Stimulated activated CD4-positive, alpha-beta T cell treated with anti-CD3 and anti-CD28 coated beads, Interleukin-2, amount 100 ng/mL, for 48 hours (primary cell): ENCODE measurements around the gene KIF3B.
"Not testable (repeated sequence)": the region's sequence is repeated elsewhere in the genome, so short reads cannot be mapped to it uniquely, and the experiment has no call there.

ENCODE experiments used
- DNase-seq, 2 donors: peaks; one replicate each; pipeline ENCODE4 v3.0.0-alpha.2; 2020

Gene KIF3B

DNA sequence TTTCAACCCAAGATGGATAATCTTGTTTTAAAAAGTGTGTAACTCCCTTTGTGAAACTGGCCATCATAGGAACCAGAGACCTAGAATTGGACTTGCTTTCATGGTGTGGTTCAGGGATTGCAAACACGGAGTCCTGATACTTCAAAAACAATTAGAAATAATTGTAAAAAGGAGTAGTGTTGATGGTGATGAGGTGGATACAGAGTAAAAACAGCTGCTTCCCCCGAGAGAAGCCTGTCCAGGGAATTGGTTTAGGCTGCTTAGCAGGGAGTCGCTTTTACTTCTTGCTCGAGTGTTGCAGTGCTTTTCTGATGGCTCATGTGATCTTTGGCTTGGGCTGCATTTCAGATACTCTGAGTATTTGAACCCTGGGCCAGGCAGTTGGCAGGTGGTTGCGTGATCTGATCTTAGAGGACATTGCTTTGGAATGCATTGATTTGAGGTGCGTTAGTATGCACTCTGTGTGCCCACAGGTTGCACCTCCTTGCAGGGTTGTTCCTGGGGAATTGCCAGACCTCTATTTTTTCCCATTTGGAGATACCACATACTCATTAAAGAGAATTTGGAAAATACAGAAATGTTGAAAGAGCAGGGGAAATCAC, 19.5 kb downstream of the KIF3B start:
- no peak for DNase-seq

DNA sequence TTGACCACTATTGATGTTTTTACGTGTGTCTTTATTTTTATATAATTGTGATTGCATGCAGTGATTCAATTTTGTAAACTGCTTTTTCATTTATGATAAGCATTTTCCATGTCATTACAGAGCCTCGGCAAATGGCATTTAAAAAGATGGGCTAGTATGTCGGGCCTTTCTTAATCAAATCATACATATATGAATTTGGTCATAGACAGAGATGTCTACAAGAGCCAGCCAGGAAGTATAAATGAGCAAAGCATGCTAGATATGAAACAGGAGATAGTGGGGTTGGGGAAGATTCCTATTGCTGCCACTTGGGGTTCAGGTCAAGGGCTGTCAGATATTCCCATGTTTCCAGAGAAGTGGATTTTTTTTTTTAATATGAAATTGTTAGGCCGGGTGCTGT, 20.0 kb downstream of the KIF3B start:
- no peak for DNase-seq

DNA sequence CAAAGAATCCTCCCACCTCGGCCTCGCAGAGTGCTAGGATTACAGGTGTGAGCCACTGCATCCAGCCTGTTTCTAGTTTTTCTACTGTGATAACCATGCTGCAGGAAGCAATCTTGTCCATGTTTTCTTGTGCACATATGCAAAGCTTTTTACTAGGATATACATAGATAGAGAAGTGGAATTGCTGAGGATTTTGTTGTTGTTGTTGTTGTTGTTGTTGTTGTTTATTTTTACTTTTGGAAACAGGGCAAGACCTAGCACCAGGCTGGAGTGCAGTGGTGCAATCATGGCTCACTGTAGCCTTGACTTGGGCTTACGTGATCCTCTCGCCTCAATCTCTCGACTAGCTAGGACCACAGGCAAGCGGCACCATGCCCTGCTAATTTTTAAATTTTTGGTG, 23.2 kb downstream of the KIF3B start:
- no peak for DNase-seq

DNA sequence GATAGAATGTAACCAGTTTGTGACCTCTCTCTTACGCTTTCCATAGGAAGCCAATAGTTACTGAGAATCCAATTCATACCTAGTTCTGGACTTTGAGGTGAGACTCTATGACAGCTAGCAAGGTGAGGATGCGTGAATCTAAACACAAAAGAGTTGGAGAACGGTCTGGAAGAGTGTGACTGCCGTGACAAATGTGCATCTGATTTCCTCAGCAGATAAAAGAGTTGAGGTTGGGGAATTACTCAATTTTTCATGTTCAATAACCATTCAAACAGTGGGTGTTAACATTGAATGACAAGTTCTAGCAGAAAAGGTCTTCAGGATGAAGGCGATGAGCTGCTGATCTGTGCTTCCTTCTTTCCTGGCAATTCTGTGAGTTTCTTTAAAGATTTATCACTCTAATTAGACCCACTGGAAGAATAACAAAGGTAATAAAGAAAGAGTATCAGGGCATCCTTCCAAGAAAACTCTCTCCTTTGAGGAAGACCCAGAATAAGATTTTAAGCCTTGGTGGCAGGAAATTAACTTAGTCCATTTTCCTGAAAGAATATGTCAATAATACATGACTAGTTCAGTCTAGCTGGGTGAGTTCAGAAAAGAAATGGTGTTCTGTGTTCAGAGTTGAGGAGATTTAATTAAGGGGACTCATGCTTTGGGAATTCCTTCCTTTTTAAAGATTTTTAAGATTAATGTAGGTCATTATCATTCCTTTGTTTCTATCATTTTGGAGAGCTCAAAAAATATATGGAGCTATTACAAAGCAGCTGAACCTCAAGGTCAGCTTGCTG, 24.5 kb downstream of the KIF3B start:
- no peak for DNase-seq

DNA sequence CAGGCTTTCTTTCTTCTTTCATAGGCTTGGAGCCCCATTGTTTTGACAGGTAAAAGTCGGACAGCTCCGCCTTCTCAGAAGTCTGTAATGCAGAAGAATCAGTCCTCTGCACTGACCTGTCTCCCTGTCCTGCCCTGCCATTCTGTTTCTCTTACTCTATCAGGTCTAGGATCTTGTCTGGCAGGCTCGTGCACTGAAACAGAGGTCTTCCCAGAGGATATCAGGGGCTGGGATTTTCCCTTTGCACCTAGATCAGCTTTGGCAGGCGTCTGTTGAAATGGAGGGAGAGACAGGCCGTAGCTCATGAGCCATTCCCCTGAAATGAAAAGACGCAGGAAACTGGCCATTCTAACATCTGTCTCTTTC, 25.0 kb downstream of the KIF3B start:
- no peak for DNase-seq

DNA sequence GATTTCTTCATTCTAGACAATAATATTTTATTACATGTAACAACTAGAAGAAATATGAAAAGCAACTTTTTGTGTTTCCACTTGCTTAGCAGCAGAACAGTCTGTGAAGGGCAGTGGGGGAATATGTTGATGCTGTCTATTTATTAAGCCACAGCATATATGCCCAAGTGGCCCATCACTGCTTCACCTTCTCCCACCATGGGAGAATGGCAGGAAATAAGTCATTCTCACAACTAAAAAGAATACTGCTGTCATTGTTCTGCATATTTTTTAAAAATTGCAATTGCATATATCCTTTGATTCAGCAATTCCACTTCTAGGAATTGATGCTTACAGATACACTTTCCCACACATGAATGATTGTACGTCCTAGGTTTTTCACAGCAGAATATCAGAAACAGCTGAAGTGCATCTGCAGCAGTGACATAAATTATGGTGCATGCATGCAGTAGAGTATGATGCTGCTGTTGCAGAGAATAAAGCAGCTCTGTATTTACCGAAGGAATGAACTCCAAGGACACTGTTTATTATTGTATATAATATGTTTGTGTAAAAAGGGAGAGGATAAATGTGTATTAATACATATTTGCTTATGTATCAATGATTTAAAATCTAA, 26.8 kb downstream of the KIF3B start:
- DNase-seq, result no peak

DNA sequence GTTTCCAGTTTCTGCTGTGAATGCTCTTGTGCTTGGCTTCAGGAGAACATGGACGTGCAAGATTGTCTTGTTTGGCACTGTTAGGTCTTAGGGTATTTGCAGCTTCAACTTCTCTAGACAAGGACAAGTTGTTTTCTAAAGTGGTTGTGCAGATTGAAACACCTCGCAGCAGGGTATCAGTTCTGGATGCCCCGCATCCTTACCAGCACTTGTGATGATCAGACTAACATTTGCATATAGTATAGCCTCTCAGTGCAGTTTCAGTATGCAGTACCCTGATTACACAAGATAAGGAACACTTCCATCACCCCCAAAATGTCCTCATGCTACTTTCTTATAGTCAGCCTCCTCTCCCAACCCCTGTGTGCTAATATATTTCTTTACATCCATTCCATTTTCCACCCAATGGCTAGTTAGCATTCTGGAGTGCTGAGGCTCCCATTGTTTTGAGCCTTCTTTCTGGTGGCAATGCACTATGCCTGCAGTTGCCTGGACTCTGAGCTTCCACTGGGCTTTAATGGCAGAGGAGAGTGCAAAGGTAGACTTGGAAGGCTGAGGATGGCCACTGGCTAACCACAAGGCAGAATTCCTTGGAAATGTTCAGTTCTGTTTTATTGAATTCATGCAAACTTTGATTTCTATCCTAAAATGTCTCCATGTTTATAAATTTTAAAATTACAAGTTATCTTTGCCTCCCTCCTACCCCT, 35.4 kb downstream of the KIF3B start:
- DNase-seq, result no peak

DNA sequence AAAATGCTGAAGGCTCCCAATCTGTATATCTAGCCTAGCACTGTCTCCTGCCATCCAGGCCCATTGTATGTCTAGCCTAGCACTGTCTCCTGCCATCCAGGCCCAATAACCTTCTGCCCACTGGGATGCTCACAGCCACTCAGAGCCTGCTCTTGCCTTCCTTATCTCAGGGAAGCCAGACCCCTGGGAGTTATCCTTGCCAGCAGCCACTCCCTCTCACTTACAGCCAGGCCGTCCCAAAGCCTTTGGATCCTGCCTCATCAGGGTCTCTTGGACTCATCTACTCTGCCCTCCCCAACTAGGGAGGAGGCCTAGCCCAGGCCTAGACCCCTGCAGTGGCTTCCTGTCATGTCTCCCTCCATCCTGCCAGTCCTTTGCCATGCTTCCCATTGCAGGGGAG, 37.3 kb downstream of the KIF3B start:
- DNase-seq, result no peak

DNA sequence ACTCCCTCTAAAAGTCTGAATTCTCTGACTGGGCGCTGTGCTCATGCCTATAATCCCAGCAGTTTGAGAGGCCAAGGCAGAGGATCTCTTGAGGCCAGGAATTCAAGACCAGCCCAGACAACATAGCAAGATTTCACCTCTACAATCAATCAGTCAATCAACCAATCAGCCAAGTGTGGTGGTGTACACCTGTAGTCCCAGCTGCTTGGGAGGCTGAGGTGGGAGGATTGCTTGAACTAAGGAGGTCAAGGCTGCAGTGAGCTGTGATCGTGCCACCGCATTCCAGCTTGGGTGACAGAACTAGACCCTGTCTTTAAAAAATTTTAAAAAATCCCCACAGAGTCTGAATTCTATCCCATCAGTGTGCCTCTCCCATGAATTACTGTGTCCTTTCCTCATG, 37.9 kb downstream of the KIF3B start:
- DNase-seq, result no peak

DNA sequence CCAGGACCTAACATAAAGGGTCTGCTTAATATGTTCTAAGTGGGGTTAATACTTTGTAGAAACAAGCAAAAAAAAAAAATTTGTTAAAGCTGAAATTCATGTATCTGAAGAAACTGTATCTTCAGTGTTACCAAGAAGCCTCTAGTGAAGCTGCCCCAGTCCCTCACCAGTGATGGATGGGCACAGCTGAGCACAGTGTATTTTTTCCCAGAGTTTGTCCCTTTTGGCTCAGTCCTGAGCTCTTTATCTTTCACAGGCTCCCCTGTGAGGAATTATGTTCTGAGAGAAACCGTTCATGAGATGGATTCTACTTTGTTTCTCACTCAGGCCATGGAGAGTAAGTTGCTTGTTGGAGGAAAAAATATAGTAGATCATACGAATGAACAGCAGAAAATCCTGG, 38.4 kb downstream of the KIF3B start:
- DNase-seq, result no peak

DNA sequence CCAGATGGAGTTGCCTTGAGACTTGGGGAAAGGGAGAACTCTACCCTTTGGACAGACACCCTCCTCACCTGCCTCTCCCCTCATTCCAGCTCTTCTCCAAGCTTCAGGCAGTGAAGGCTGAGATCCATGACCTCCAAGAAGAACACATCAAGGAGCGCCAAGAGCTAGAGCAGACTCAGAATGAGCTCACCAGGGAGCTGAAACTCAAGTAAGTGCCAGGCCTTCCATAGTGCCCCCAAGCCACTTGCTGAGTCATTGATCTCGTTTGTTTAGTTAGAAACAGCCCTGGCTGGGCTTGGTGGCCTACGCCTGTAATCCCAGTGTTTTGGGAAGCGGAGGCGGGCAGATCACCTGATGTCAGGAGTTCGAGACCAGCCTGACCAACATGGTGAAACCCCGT, 39.2 kb downstream of the KIF3B start:
- no peak for DNase-seq

DNA sequence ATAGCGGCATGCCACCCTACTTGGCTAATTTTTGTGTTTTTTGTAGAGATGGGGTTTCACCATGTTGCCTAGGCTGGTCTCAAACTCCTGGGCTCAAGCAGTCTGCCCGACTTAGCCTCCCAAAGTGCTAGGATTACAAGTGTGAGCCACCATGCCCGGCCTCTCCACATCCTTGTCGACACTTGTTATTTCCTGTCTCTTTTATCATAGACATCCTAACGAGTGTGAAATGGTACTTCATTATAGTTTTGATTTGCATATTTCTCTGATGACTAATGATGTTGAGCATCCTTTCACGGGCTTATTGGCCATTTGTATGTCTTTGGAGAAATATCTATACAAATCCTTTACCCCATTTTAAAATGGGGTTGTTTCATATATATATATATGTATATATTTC, 41.6 kb downstream of the KIF3B start:
- no peak for DNase-seq

DNA sequence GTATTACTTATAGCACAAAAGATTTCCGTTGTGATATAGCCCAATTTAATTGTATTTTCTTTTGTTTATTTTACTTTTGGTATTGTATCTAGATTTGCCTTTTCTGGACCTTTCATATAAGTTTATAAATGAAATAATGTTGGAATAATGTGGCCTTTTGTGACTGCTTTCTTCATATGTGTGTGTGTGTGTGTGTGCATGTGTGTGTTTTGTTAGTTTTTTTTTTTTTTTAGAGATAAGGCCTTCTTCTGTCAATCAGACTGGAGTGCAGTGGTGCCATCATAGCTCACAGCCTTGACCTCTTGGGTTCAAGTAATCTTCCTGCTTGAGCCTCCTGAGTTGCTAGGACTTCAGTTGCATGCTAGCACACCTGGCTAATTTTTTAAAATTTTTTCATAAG, 42.9 kb downstream of the KIF3B start:
- no peak for DNase-seq

DNA sequence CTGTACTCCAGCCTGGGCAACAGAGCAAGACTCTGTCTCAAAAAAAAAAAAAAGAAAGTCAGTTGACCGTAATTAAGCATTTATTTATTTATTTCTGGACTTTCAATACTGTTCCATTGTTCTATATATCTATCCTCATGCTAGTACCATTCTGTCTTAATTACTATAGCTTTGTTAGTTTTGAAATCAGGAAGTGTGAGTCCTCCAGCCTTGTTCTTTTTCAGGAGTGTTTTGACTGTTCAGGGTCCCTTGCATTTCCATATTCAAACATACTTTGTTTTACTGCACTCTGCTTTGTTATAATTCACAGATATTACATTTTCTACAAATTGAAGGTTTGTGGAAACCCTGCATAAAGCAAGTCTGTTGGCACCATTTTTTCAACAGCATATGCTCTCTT, 43.9 kb downstream of the KIF3B start:
- no peak for DNase-seq

DNA sequence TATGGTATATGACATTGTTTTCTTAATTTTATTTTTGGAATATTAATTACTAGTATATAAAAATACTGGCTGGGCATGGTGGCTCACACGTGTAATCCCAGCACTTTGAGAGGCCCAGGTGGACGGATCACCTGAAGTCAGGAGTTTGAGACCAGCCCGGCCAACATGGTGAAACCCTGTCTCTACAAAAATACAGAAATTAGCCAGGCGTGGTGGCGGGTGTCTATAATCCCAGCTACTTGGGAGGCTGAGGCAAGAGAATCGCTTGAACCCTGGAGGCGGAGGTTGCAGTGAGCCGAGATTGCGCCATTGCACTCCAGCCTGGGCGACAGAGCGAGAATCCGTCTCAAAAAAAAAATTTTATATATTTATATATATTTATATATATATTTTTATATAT, 44.8 kb downstream of the KIF3B start:
- DNase-seq, result not testable (repeated sequence)

DNA sequence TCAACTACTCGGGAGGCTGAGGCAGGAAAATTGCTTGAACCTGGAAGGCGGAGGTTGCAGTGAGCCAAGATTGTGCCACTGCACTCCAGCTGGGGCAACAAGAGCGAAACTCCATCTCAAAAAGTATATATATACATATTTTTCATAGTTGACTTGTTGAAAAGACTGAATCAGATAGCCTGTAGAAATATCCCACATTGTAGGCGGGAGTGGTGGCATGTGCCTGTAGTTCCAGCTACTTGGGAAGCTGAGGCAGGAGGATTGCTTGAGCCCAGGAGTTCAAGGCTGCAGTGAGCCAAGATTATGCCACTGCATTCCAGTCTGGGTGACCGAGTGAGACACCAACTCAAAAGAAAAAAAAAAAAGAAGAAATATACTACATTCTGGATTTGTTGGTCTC, 46.3 kb downstream of the KIF3B start:
- not testable (repeated sequence) for DNase-seq

DNA sequence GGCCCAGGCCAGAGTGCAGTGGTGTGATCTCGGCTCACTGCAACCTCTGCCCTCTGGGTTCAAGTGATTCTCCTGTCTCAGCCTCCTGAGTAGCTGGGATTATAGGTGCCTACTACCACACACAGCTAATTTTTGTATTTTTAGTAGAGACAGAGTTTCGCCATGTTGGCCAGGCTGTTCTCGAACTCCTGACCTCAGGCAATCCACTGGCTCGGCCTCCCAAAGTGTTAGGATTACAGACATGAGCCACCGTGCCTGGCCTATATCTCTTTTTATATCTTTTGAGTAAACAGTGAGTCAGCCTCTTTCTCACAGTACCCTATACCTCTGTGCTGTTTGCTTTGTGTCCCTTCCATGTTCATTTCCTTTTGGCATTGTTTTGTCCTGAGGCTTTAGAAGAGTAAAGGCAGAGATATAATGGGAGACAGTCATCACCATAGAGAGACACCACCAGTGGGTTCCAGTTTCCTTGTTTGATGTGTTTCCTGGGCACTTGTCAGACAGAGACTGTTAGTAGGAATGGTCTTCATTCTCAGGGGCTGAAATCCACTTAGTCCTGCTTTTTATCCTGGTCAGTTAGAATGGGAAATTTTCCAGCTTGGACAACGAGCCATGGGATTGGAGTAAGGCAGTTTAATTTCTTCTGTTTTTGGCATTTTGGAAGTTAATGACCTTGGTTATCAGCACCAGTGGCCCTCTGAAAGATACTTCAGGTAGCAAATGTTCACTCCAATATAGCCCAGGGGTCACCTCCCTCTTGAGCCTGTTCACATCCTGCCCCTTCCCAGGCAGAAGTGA, 48.5 kb downstream of the KIF3B start:
- no peak for DNase-seq

DNA sequence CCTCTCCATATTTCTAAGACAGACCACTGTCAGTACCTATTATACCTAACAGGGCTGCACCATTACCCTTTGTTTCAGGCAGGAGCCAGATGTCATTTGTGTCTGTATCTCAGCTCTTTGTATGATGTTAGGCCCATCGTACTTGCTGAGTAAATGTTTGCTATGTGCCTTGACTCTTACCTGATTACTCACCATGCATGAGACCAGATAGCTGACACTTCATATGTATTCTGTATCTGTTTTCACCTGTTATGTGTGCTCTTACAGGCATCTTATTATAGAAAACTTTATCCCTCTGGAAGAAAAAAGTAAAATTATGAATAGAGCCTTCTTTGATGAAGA, 49.0 kb downstream of the KIF3B start:
- no peak for DNase-seq

DNA sequence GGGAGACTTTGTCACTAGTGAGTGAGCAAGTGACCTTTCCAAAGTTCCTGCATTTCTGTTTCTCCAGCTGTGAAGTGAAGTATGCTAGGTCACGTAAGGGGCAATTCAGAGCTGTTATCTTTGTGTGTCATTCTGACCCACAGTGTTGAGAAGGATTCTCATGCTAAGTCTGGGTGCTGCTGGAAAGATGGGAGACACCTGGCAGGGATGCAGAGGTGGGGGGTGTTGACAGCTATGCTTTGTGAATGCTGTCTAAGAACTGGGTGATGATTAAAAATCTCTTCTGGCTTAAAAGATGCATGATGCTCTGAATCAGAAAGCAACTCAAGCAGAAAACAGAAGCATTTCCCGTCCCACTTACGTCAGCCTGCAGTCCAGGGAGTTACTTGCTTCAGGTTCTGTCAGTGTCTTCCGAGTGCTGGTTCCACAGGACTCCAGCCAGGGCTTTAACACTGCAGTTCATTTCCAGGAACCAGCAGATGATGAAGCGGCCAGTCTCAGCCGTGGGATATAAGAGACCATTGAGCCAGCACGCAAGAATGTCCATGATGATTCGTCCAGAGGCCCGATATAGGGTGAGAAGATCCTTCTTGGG, 49.7 kb downstream of the KIF3B start:
- no peak for DNase-seq

DNA sequence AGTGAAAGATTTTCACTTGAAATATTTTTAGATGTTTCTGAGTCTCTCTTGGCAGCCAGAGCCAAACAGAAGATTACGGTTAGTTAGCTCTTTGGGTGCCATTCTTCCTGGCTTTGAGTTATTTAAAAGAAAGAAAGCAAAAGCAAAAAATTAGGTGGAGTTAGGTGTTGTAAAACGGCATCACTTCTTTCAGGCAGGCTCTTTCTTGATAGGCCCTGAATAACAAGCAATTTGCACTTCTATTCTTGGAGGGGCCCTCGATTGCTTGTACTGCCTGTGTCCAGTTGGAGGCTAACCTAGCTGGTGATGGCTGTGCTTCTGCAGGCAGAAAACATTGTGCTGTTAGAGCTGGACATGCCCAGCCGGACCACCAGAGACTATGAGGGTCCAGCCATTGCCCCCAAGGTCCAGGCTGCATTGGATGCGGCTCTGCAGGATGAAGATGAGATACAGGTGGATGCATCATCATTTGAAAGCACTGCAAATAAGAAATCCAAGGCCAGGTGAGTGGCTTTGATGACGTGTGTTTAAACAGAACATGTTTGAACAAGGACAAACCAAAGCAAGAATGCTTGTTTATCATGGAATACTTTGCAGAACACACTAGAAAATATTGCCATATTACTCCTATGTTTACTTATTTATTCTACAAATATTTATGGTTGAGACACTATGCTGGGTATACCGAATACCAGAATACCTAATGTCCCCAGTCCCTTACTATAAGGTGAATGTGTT, 52.5 kb downstream of the KIF3B start:
- DNase-seq, result no peak

DNA sequence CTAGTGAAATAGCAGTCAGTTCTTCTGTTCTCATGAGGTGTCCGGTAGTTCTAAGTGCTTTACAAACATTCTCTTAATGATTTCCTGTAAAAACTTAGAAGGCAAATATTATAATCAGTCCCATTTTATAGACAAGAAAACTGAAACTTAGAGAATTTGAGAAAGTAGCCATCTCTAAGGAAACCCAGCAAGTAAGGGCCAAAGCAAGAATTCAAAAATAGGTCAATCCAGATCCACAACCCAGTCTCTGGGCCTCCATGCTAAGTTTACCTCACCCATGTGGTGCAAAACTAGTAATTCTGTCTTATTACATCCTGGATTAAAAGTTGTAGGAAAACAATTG, 53.1 kb downstream of the KIF3B start:
- DNase-seq, result no peak

DNA sequence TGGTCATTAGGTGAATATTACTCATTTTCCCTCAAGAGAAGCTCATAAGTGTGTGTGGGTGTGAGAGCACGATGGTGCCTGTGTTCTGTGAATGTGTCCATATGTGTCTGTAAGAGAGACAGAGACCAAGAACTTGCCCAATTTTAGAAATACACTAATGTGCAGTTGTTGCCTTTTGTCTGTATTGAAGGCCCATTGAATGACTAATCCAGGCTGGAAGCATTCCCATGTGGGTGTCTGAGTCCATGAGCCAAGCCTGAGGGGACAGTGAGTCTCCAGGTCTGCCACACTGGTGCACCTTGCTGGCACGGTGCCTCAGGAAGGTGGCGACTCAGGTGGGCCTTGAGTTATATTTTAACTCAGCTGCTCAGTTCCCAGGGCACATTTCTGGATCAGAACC, 55.2 kb downstream of the KIF3B start:
- peak in 1 of 2 donors; percentile 9 for DNase-seq
